Left ventricle myocardium superior (tissue), 1 donor: ENCODE measurements around the gene LEP. TPM values are rescaled to one million over a fixed set of nuclear protein-coding genes. Genes with fewer than 3 reads are reported as not detected.

Experiments used
- ATAC-seq: fragments of 200-7000 bp; cut with Tn5 transposase; one replicate; pipeline ENCODE4 v1.9.1; 2020; ENCODE audit warnings: mild to moderate bottlenecking, moderate library complexity
- DNase-seq: peaks from one replicate; pipeline ENCODE4 v3.0.0-alpha.2; 2020
- intact Hi-C: fragments of 100-400 bp; cut with micrococcal nuclease; formaldehyde crosslinking; loops from one replicate; pipeline ENCODE4 v1.11.0; 2022
- total RNA-seq: library from RNA; stranded (reverse); fragmentation: NEBNext Ultra II Directional; extraction: Animal tissue kit (Norgen Biotek cat#: 25700); gene quantifications from one replicate; pipeline ENCODE4 v1.2.1, GENCODE V29; 2021
- donor health status: DM: no; HTN: yes; CAD: no; lungs with severe emphysema.

Gene LEP
- total RNA-seq, 1 donor from 2014 or later = 0.42 TPM

DNA sequence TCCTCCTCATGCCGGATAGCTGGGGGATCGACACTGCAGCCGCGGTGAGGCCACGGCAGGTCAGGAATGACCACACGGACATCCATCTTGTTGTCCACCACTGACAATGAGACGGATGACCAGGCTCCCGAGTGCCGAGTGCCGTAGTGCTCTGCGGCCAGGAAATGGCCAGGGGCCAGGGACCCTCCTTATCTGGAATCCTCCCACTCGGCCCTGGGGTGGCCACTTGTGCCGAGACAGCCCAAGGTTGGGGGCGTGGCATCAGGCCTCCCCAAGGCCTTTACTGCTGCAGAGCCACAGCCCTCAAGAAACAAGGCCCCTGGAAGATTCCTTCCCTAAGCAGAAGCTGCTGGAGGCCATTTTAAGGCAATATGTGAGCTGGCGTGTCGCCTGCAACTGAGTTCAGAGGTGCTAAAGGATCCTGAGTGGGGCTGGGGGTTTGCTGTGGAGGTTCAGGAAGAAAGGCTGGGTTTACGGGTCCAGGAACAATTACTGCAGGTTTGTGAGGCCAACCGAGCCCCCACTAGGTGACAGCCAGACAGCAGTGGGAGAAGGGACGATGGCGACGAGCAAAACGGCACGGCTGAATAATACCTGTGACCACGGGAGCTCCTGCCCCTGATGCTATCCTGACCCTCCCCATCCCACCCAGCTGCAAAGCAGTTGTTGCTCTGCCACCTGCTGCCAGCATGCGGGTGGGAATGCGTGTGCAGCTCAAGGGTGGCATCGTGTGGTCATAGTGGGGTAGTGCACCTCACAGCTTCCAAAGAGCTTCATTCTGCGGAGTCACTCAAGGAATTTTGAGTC is 31.6 kb upstream of the LEP start:
- intact Hi-C loops = loop anchor here (5.0 kb wide), 1 partner anchor 497 kb away; no protein-coding TSS in a partner anchor
- peak; percentile 69 for DNase-seq
- peak; percentile 93 for ATAC-seq

DNA sequence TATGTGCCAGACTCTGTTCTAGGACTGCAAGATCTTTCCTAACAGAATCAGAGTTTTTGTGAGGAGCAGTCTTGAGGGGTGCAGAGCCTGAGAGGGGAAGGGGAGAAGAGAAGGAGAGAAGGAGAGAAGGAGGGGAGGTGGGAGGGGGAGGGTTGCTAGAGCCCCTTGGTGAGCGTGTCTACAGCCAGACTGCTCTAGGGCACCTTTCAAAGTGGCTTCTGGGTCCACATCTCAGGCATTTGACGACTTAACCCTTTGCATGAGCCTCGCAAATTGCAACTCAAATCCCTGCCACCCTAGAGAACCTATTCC is 31.1 kb upstream of the LEP start:
- intact Hi-C loops = no loop called here
- DNase-seq = no peak
- ATAC-seq = no peak

DNA sequence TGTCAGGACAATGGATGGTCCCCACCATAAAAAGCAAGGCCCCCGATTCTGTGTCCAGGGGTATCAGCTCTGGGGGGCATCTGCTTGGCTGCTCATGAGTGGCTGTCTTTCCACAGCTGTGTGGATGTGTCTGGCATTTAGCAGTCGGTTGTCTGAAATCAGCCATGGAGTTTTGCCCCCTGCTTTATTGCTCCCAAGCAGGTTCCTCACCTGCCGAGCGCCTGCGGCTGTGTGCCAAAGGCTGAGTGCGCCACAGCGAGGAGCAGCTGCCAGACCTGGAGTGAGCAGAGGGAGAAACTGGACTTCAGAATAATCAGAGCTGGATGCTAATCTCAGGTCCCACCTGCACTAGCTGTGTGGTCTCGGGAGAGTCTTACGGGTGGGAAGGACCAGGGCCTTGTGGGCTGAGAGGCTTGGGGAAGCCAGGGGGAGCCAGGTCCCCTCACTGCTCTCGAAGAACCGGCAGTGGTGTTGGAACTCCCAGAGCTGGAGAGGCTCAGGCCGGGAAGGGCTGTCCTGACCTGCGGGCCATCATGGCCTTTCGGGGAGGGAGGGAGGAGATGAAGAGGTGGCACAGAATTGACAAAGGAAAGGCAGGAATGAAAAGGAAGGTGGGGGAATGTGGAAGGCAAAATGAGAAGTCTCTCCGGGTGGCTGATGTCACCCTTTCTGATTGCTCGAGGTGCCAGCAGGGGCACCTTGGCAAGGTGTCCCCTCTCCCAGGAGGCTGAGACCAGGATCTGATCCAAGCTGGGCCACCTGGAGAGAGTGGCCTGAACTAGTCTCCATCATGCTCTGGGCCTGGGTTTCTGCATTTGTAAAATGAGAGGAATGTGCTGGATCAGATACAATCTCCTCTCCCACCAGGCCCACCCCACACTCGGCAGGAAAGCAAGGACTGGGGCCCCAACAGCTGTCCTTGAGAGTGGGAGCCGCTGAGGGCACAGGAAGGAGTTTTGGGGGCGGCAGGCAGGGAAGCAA is 30.2 kb upstream of the LEP start:
- ATAC-seq = no peak
- intact Hi-C loops = no loop called here
- no peak for DNase-seq

DNA sequence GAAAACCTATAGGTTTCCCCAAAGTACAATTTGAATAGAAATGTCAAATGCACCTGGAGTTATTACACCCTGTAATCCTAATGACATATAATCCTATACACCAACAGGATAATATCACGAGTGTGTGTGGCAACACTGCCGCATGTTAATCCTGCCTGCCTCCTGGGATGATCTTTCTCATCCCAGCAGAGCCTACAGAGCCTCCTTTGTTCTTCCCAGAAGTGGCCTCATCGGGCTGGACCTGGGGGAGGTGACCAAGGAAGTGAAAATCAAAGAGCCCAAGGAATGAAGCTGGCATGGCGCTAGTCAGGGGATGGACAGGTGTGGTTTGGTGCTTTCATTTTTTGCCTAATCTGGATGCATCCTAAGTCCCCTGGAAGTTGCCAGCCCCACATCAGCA is 29.5 kb upstream of the LEP start:
- ATAC-seq (no peak), DNase-seq (no peak)
- intact Hi-C loops = no loop called here

DNA sequence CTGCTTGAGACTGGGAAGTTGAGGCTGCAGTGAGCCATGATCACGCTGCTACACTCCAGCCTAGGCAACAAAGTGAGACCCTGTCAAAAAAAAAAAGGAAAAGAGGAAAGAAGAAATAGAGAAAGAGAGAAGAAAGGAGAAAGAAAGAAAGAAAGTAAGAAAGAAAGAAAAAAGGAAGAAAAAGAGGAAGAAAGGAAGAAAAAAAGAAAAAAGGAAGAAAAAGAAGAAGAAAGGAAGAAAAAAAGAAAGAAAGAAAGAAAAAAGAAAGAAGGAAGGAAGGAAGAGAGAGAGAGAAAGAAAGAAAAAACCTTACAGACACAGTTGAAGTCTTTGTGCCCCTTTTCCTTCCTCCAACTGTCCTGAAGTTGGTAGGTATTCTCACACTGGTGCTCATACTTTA is 26.6 kb upstream of the LEP start:
- no peak for ATAC-seq
- intact Hi-C loops = no loop called here
- no peak for DNase-seq

DNA sequence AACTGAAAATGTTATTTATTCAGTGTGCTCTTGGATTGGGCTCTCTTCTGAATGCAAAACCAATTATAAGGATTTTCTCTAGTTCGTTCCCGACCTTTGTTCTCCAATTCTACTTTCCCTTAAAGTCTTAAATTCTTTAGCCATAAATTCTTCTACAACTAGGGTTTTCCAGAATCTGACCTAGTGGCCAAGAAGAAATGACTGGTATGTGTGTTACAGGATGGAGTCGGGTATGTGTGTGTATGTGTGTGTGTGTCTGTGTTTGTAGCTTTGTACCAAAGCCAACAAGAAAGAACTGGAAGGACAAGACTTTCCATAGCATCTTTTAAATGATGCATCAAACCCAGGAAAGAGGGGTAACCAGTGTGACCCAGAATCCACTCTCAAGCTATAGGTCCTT is 25.8 kb upstream of the LEP start:
- ATAC-seq = no peak
- intact Hi-C loops = no loop called here

DNA sequence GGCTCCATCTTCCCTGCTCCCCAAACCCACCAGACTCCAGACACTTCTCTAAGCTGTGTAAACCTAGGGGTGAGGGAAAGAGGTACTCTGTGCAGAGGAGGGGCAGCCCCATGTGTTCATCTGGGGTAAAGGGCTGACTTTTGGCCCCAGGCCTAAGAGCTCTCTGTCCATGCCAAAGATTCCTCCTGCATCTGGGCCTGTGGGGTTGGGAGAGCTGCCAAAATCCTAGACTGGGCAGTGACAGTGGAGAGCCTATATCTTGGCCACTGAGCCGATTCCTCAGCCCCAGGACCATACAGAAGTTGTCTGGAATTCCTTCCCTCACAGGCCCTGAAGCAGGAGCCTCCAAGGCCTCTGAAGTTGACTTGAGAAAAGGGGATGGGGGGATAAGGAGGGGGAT is 25.3 kb upstream of the LEP start:
- ATAC-seq (peak; percentile 39), DNase-seq (no peak)
- intact Hi-C loops = no loop called here

More for the DNA sequence above, 25.8 kb upstream of the LEP start:
- DNase-seq = no peak

DNA sequence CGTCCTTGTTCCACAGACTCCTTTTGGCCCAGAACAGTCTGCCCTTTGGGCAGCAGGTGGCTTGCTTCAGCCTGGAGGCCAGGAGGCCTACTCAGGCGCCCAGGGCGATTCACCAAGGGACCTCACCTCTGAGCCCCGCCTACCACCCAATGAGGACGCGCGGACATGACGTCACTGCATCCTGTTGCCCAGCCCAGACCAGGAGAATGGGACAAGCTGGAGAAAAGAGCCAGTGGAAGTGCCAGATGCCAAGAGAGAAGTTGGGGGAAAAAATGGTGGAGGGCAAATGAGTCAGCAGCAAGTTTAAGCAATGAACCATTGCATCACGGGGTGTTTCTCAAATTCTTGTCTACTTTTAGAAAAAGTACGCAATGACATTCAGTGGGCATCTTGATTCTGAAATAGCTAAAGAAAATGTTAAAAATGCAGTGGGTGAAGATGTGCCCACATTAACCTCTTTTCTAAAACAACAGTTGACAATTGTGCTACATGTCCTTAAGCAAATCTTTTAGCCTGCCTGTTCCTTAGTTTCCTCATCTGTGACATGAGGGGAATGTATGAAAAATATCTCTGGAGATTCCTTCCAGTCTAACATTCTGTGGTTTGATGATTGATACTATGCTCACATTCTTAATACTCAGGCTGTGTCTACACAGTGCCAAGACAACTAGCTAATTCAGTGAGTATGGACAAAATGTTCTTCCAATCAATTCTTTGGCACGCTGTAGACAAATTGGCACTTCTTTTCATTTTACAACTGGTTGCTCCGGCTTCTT is 23.9 kb upstream of the LEP start:
- DNase-seq (peak; percentile 35), ATAC-seq (no peak)
- intact Hi-C loops = no loop called here

DNA sequence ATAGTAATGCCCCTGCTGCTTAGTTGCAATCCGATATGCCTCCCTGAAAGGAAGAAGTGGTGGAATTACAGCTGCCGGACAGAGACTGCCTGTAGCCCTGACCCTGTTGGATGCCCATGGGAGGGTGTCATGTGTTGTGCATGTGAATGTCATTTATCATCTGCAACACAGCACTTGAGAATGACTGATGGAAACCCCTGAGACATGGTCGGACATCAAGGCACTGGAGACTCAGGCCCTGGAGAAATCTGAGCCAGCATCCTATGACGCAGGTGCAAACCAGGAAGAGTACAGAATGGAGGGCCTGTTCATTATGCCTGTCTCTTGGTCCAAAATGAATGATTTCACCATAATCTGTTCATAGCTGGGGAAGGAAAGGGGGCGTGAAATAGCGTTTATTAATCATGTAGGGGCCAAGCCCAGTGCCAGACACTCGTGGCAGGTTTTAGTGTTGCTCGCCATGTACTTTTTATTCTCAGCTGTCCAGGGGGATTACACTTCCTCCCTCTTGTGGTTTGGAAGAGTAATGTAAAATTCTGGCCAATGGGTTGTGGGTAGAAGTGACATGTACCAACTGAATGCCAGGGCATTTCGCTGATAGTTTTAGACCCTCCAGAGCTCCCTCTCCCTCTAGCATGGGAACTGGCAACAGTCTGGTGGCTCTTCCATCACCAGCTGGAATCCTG is 23.0 kb upstream of the LEP start:
- intact Hi-C loops = no loop called here
- ATAC-seq (no peak), DNase-seq (no peak)

DNA sequence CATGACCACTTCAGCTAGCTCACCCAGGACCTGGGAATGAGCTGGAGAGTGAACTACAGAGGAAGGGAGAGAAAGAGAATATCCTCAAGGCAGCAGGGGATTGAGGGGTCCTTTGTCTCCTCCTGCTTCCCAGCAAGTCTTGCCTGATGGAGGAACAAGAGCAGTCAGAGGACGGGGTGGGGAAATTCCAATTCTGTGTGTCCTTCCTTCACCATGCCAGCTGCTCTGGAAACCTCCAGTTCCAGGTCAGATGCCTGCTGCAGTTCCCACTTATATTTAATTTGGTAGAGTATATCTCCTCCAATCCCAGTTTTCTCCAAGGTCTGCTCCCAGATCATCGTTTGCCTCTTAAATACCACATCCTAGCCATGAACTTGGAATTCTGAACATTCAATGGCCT is 21.4 kb upstream of the LEP start:
- no peak for ATAC-seq
- intact Hi-C loops = no loop called here
- no peak for DNase-seq

DNA sequence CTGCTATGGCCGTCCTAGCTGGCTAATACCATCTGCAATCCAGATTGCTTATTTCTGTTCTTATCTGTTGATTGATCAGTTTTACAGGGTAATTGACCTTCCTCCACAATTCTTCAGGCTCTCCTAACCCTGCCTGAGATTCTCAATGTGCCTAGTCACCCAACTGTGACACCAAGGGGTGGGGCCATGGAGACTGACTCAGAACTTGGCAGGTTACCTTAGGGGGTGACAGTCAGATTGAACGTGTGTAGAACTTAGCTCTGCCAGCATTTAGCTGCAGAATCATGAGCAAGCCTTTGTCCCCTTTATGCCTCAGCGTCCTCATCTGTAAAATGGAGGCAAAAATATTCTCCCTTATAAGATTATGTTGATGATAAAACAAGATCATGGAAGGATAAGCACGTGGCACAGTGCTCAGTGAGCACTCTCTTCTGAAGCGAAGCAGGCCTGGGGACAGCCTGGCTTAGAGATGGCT is 19.1 kb upstream of the LEP start:
- ATAC-seq (no peak), DNase-seq (no peak)
- intact Hi-C loops = no loop called here

DNA sequence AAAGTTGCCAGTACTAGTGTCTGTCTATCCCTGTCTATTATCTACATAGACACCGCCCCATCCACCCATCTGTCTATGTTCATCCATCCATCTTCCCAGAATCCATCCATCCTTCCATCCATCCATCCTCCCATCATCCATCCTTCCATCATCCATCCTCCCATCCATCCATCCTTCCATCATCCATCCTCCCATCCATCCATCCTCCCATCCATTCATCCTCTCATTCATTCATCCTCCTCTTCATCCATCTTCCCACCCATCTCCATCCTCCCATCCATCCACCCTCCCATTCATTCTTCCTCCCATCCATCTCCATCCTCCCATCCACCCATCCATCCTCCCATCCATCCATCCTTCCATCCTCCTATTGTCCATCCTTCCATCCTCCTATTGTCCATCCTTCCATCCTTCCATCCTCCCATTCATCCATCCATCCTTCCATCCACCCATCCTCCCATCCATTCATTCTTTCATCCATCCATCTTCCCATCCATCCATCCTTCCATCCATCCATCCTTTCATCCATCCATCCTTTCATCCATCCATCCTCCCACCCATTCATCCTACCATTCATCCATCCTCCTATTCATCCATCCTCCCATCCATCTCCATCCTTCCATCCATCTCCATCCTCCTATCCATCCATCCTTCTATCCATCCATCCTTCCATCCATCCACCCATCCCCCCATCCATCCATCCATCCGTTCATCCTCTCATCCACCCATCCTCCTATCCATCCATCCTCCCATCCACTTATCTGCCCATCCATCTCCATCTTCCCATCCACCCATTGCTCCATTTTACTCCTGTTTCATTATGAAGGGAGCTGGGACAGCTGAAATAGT is 14.7 kb upstream of the LEP start:
- intact Hi-C loops = no loop called here
- ATAC-seq (no peak), DNase-seq (no peak)

DNA sequence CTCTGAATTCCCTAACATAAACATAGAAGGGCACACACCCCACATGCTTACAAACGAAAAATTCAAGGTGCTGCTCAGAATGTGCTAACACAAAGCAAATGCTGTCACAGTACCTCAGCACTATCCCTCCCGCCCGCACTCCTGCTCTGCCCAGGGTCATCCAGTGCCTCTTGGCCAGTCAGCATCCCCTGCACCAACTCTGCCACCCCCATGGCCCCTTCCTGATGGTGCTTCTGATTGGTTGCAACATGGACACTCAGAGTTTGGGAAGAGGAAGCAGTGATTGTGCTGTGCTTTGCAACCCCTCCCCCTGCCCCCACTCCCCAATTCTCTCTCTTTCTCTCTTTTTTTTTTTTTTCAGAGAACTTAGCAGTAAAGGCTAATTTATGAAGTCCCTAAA is 13.8 kb upstream of the LEP start:
- ATAC-seq (no peak), DNase-seq (no peak)
- intact Hi-C loops = no loop called here

DNA sequence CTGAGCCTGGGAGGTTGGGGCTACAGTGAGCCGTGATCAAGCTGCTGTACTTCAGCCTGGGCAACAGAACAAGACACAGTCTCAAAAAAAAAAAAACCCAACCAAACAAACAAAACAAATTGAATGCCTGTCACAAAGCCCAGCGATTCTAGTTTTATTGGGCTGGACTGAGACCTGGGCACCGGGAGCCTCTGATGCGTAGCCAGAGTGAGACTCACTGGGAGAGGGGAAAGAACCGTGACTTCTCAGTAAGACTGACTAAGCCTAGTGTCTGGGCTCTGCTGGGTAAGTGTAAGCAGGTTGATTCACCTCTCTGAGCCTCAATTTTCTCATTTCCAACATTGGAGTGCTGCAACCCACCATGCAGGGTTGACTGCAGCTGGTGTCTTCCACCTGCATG is 10.1 kb upstream of the LEP start:
- DNase-seq (no peak), ATAC-seq (no peak)
- intact Hi-C loops = no loop called here

DNA sequence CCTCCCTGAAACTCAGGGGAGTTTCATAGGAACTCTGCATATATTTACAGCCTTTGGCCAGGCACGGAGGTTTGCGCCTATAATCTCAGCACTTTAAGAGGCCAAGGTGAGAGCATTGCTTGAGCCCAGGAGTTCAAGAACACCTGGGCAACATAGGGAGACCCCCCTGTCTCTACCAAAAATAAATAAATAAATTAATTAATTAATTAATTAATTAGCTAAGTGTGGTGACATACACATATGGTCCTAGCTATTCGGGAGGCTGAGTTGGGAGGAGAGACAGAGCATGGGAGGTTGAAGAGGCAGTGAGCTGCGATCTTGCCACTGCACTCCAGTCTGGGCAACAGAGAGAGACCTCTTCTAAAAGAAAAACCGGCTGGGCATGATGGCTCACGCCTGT is 9.4 kb upstream of the LEP start:
- DNase-seq = no peak
- intact Hi-C loops = no loop called here
- no peak for ATAC-seq

DNA sequence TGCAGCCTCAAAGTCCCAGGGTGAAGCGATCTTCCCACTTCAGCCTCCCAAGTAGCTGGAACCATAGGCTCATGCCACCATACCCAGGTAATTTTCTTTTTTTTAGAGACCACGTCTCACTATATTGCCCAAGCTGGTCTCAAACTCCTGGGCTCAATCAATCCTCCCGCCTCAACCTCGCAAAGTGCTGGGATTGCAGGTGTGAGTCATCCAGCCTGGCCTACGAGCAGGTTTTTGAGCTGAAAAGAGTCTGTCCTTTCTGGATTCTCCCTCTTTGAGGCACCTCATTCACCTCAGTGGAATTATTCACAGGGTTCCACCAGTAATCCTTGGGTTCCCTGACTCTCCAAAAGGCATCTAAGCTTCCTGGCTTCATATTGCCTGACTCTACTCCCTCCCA is 7.6 kb upstream of the LEP start:
- ATAC-seq = no peak
- no peak for DNase-seq
- intact Hi-C loops = no loop called here

DNA sequence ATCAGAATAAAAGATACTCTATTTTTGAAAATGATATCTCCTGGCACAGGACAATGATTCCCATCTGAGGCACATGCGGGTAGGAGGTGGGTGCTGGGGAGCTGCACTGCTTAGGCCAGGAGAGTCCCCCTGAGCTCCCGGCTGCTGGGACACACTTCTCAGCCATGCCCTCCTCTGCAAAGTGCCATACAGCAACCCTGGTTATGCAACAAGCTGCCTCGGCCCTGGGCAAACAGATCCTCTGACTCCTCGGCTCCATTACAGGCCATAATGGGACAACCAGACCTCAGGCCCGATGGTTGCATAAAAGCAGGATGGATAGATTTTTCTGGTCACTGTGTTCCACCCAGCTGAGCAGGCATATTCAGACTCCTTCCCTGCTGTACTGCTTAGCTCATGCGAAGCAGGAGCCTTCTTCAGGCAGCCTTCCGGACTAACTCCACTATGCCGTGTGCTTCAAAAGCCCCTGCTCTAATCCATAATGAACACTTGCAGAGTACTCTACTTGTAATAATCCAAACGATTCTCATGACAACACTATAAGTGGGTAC is 6.5 kb upstream of the LEP start:
- ATAC-seq (no peak), DNase-seq (no peak)
- intact Hi-C loops = no loop called here

DNA sequence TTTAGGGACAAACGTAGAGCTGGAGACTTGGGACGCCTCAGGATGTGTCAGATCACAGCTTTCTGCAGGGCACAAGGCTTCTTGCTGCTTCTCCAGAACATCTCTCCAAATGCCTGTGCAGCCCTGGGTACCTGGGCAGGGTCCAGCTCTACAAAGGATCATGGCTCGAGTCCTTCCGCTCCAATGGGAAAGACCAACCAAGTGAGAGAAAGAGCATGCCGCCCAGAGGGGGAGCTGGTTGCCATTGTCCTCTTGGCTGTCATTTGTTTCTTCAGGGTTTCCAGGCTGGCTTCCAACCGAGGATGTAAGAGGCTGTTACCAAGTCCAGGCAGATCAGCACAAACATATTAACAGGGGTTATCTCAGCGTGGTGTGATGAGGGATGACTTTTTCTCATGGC is 5.6 kb upstream of the LEP start:
- ATAC-seq (no peak), DNase-seq (no peak)
- intact Hi-C loops = no loop called here
